Keratinocyte (primary cell): ENCODE data around the gene GPHA2. TPM values are rescaled to one million over a fixed set of nuclear protein-coding genes. Genes with fewer than 3 reads are reported as not detected.

ENCODE experiments used
- DNase-seq: peaks from one replicate; pipeline ENCODE4 v3.0.0-alpha.2; 2011; ENCODE audit warnings: low read depth, missing footprints, low spot score
- FAIRE-seq: peaks from 2 replicates; lab custom pipeline; 2011; peaks lifted over from hg19 to GRCh38; lab: Jason Lieb, UNC
- H2AFZ ChIP-seq: 2 replicates; pipeline ENCODE4 v1.6.0; 2012; ENCODE audit warnings: low read length, control low read depth, inconsistent platforms; ENCODE audit not compliant: control insufficient read depth
- H3K27ac ChIP-seq: 2 replicates; pipeline ENCODE4 v1.5.1; 2011; ENCODE audit warnings: low read length; ENCODE audit not compliant: control insufficient read depth, insufficient read depth
- H3K27me3 ChIP-seq: 3 replicates; pipeline ENCODE4 v1.6.0; 2011; ENCODE audit warnings: low read length; ENCODE audit not compliant: control insufficient read depth, insufficient read depth; ENCODE audit errors: extremely low read depth
- H3K36me3 ChIP-seq, 2 experiments: 2 replicates in 1 of 2; 3 replicates in 1 of 2; pipeline ENCODE4 v1.5.1; 2011; ENCODE audit warnings: low read length in 2 of 2, mild to moderate bottlenecking in 1 of 2; ENCODE audit not compliant: control insufficient read depth in 2 of 2, insufficient read depth in 2 of 2; ENCODE audit errors: extremely low read depth in 1 of 2
- H3K4me1 ChIP-seq: 3 replicates; pipeline ENCODE4 v1.5.1; 2011; ENCODE audit warnings: low read length; ENCODE audit not compliant: control insufficient read depth, insufficient read depth; ENCODE audit errors: extremely low read depth
- H3K4me2 ChIP-seq: 3 replicates; pipeline ENCODE4 v1.6.0; 2011; ENCODE audit warnings: low read depth, low read length; ENCODE audit not compliant: control insufficient read depth, insufficient read depth; ENCODE audit errors: extremely low read depth
- H3K4me3 ChIP-seq, 3 experiments: fragments of 200-600 bp in 1 of 3; sonication (generic) in 1 of 3; 2 replicates in 2 of 3; 3 replicates in 1 of 3; pipeline ENCODE4 v1.5.1; 2011 to 2016; ENCODE audit warnings: low read length in 3 of 3, mild to moderate bottlenecking in 3 of 3, control low read depth in 2 of 3, inconsistent platforms in 1 of 3, low read depth in 1 of 3, mixed read lengths in 1 of 3, mixed run types in 1 of 3, moderate library complexity in 1 of 3; ENCODE audit not compliant: control insufficient read depth in 2 of 3, insufficient read depth in 2 of 3; ENCODE audit errors: extremely low read depth in 1 of 3
- H3K79me2 ChIP-seq: 2 replicates; pipeline ENCODE4 v1.6.0; 2012; ENCODE audit warnings: low read length; ENCODE audit not compliant: control insufficient read depth, insufficient read depth
- H3K9ac ChIP-seq: 3 replicates; pipeline ENCODE4 v1.6.0; 2011; ENCODE audit warnings: low read length; ENCODE audit not compliant: control insufficient read depth, insufficient read depth; ENCODE audit errors: extremely low read depth
- H3K9me1 ChIP-seq: 3 replicates; pipeline ENCODE4 v1.6.0; 2011; ENCODE audit warnings: low read length; ENCODE audit not compliant: control insufficient read depth, insufficient read depth; ENCODE audit errors: extremely low read depth
- H3K9me3 ChIP-seq: 2 replicates; pipeline ENCODE4 v1.5.1; 2012; ENCODE audit warnings: low read depth, low read length; ENCODE audit not compliant: control insufficient read depth
- H4K20me1 ChIP-seq: 3 replicates; pipeline ENCODE4 v1.6.0; 2011; ENCODE audit warnings: low read length; ENCODE audit not compliant: control insufficient read depth, insufficient read depth; ENCODE audit errors: extremely low read depth
- CTCF ChIP-seq, 3 experiments: IDR thresholded peaks in 1 of 3; conservative IDR thresholded peaks in 1 of 3; optimal IDR thresholded peaks in 1 of 3; 2 replicates in 2 of 3; 3 replicates in 1 of 3; pipeline versions ENCODE3 to v1.5.1; 2011; ENCODE audit warnings: low read length in 3 of 3, mild to moderate bottlenecking in 3 of 3, moderate library complexity in 2 of 3, control low read depth in 1 of 3, inconsistent platforms in 1 of 3; ENCODE audit not compliant: insufficient read depth in 2 of 3; ENCODE audit errors: extremely low read depth in 1 of 3
- EZH2 ChIP-seq: IDR thresholded peaks from one replicate; pipeline ENCODE4 v1.6.1; 2012; ENCODE audit warnings: inconsistent platforms, mild to moderate bottlenecking, low read length, moderate library complexity
- dilution Hi-C: fragments of 300-500 bp; cut with MboI; formaldehyde crosslinking; loops from one replicate; pipeline ENCODE4 v1.7.0; 2020; ENCODE audit warnings: low sequenced_read_pairs; ENCODE audit not compliant: extremely low pct_ligation_motif_present
- polyA plus RNA-seq, 5 experiments: library from polyadenylated mRNA; depleted of rRNA in 3 of 5; stranded (reverse) in 3 of 5; stranded (forward) in 1 of 5; unstranded in 1 of 5; fragments of >200 nt; gene quantifications; 1 replicate in 1 of 5; 2 replicates in 3 of 5; 3 replicates in 1 of 5; pipeline versions ENCODE4 v1.2.1 to v1.2.3, GENCODE V29; 2011 to 2012; ENCODE audit warnings: missing spikeins in 2 of 5, low read depth in 1 of 5, low replicate concordance in 1 of 5

GPHA2 gene
- polyA plus RNA-seq, 1 donor (not counting 4 experiments of a cell fraction or from before 2014, with no cell fraction given) = 0.08 TPM

- dilution Hi-C loops = no loop called here
- no peak overlapping the region for H3K9ac ChIP-seq
- no peaks in the 10 kb centered on the region for H3K9me3 ChIP-seq
- TF ChIP-seq EZH2 (no peak), CTCF (optimal IDR thresholded peaks at IDR 0.05 in 1 of 3, IDR thresholded peaks at IDR 0.05 in 1 of 3, conservative IDR thresholded peaks at IDR 0.05 in 1 of 3; ENCODE audit: extremely low read depth in 1 of 3, insufficient read depth in 2 of 3, low read length in 3 of 3) (no peak)
- no peak overlapping the region for H3K4me3 ChIP-seq
- FAIRE-seq = no peak
- no peaks in the 10 kb centered on the region for H3K9me1 ChIP-seq
- peaks cover 7% of the 10 kb centered on the region for H3K4me1 ChIP-seq
- H3K27ac ChIP-seq = no peak overlapping the region
- H2AFZ ChIP-seq = no peak overlapping the region
- no peaks in the 10 kb centered on the region for H3K27me3 ChIP-seq
- H4K20me1 ChIP-seq = no peaks in the 10 kb centered on the region
- H3K79me2 ChIP-seq = no peaks in the 10 kb centered on the region
- peaks cover 0 to 8% of the 10 kb centered on the region in 2 experiments for H3K36me3 ChIP-seq
- DNase-seq = no peak
- no peak overlapping the region for H3K4me2 ChIP-seq
These were observed 42.9 kb downstream of the GPHA2 start for GRCh38 chr11:64892838-64893193.

- Histone ChIP-seq H3K79me2 (no peaks in the 10 kb centered on the region), H3K27ac (no peak overlapping the region), H3K9ac (no peak overlapping the region), H3K4me3 (no peak overlapping the region), H4K20me1 (no peaks in the 10 kb centered on the region), H2AFZ (no peak overlapping the region), H3K4me1 (peaks cover 7% of the 10 kb centered on the region), H3K27me3 (no peaks in the 10 kb centered on the region), H3K9me3 (no peaks in the 10 kb centered on the region), H3K9me1 (no peaks in the 10 kb centered on the region), H3K4me2 (no peak overlapping the region), H3K36me3 (peaks cover 0 to 7% of the 10 kb centered on the region in 2 experiments)
- no peak for TF ChIP-seq CTCF (optimal IDR thresholded peaks at IDR 0.05 in 1 of 3, IDR thresholded peaks at IDR 0.05 in 1 of 3, conservative IDR thresholded peaks at IDR 0.05 in 1 of 3; ENCODE audit: extremely low read depth in 1 of 3, insufficient read depth in 2 of 3, low read length in 3 of 3)
- no peak for TF ChIP-seq EZH2
- FAIRE-seq (no peak), DNase-seq (no peak)
- dilution Hi-C loops = no loop called here
These were observed 43.3 kb downstream of the GPHA2 start for GRCh38 chr11:64892411-64892831.
